PC-3 (cell line): ENCODE results near the gene OPN1SW. TPM values are rescaled to one million over a fixed set of nuclear protein-coding genes. Genes with fewer than 3 reads are reported as not detected.

Experiments used
- ATAC-seq: fragments of 200-7000 bp; cut with Tn5 transposase; 2 replicates; pipeline ENCODE4 v1.9.1; 2020; ENCODE audit warnings: mild to moderate bottlenecking, moderate library complexity
- BruUV-seq: library from RNA; stranded (reverse); fragments of 400-500 nt; replicated peaks from 2 replicates; lab custom pipeline; 2021; lab: Mats Ljungman, UMichigan
- CTCF ChIA-PET: fragments of 300-600 bp; sonication (Branson Sonifier 250); formaldehyde crosslinking; loops from one replicate; lab custom pipeline; 2022; ENCODE audit warnings: antibody characterized with exemption; lab: Charles Lee
- POLR2A ChIA-PET: fragments of 300-600 bp; sonication (Branson Sonifier 250); formaldehyde crosslinking; loops from one replicate; lab custom pipeline; 2022; ENCODE audit warnings: antibody characterized with exemption; ENCODE audit not compliant: unreplicated experiment; lab: Charles Lee
- DNase-seq: peaks from one replicate; pipeline ENCODE4 v3.0.0-alpha.2; 2015
- H2AFZ ChIP-seq: fragments of 300-600 bp; sonication (generic); 2 replicates; pipeline ENCODE4 v1.6.0; 2016; ENCODE audit warnings: antibody characterized with exemption, low read length
- H3F3A ChIP-seq: fragments of 300-600 bp; sonication (generic); one replicate; pipeline ENCODE4 v1.6.0; 2017; ENCODE audit warnings: antibody characterized with exemption, low read length, control low read depth, mild to moderate bottlenecking; ENCODE audit not compliant: unreplicated experiment
- H3K27ac ChIP-seq: fragments of 300-600 bp; sonication (generic); 2 replicates; pipeline ENCODE4 v1.5.1; 2016; ENCODE audit warnings: mild to moderate bottlenecking, low read length
- H3K27me3 ChIP-seq: fragments of 300-600 bp; sonication (generic); 2 replicates; pipeline ENCODE4 v1.6.1; 2016; ENCODE audit warnings: low read length, mixed read lengths
- H3K36me3 ChIP-seq: fragments of 300-600 bp; sonication (generic); 2 replicates; pipeline ENCODE4 v1.6.1; 2016; ENCODE audit warnings: low read depth, mixed run types, low read length, mixed read lengths
- H3K4me1 ChIP-seq: fragments of 300-600 bp; sonication (generic); 2 replicates; pipeline ENCODE4 v1.5.1; 2016; ENCODE audit warnings: low read length; ENCODE audit not compliant: insufficient read depth
- H3K4me2 ChIP-seq: fragments of 300-600 bp; sonication (generic); 2 replicates; pipeline ENCODE4 v1.6.0; 2016; ENCODE audit warnings: low read length
- H3K4me3 ChIP-seq: fragments of 300-600 bp; sonication (generic); 2 replicates; pipeline ENCODE4 v1.5.1; 2016; ENCODE audit warnings: mild to moderate bottlenecking, low read length, mixed read lengths
- H3K79me2 ChIP-seq: fragments of 300-600 bp; sonication (generic); 2 replicates; pipeline ENCODE4 v1.6.1; 2017; ENCODE audit warnings: low read length, mixed read lengths
- H3K9ac ChIP-seq: fragments of 300-600 bp; sonication (generic); 2 replicates; pipeline ENCODE4 v1.6.0; 2016; ENCODE audit warnings: mild to moderate bottlenecking, low read length
- H3K9me2 ChIP-seq: fragments of 300-600 bp; sonication (generic); replicated peaks from 2 replicates; pipeline ENCODE4 v1.6.1; 2016; ENCODE audit warnings: mixed run types, low read length, mixed read lengths
- H3K9me3 ChIP-seq: fragments of 300-600 bp; sonication (generic); 2 replicates; pipeline ENCODE4 v1.6.1; 2016; ENCODE audit warnings: low read length, mixed read lengths
- H4K20me1 ChIP-seq: fragments of 300-600 bp; sonication (generic); 2 replicates; pipeline ENCODE4 v1.6.1; 2016; ENCODE audit warnings: low read length, mixed read lengths
- CTCF ChIP-seq: fragments of 300-600 bp; sonication (generic); conservative IDR thresholded peaks from 2 replicates; pipeline ENCODE4 v1.5.1; 2017; ENCODE audit warnings: antibody characterized with exemption, low read depth, mild to moderate bottlenecking, low read length
- EZH2 ChIP-seq: fragments of 300-600 bp; sonication (generic); IDR thresholded peaks from one replicate; pipeline ENCODE4 v1.6.1; 2017; ENCODE audit warnings: antibody characterized with exemption, mild to moderate bottlenecking, low read length; ENCODE audit not compliant: unreplicated experiment
- EZH2phosphoT487 ChIP-seq: fragments of 300-600 bp; sonication (generic); IDR thresholded peaks from 2 replicates; pipeline ENCODE4 v1.6.1; 2018; ENCODE audit warnings: mild to moderate bottlenecking, antibody characterized with exemption, low read length, borderline replicate concordance
- intact Hi-C: fragments of 100-400 bp; cut with micrococcal nuclease; formaldehyde crosslinking; loops from 2 replicates; pipeline ENCODE4 v1.9.0; 2023
- total RNA-seq: library from RNA; depleted of rRNA; stranded (reverse); fragments of >200 nt; gene quantifications from 2 replicates; pipeline ENCODE4 v1.2.3, GENCODE V29; 2014

OPN1SW gene
- total RNA-seq, 1 experiment from 2014 or later: not detected

GRCh38 chr7:128796327-128796726 lies 20.7 kb upstream of the OPN1SW start:
- ATAC-seq: no peak
- Histone ChIP-seq H2AFZ (no peak overlapping the region), H3K27ac (no peak overlapping the region), H3F3A (no peaks in the 10 kb centered on the region), H3K36me3 (no peaks in the 10 kb centered on the region), H3K27me3 (no peaks in the 10 kb centered on the region), H3K4me2 (no peak overlapping the region), H4K20me1 (no peaks in the 10 kb centered on the region), H3K9ac (no peak overlapping the region), H3K4me3 (no peak overlapping the region), H3K9me3 (no peaks in the 10 kb centered on the region), H3K4me1 (no peaks in the 10 kb centered on the region), H3K9me2 (no peaks in the 10 kb centered on the region), H3K79me2 (no peaks in the 10 kb centered on the region)
- ChIA-PET CTCF (no interaction called here), POLR2A (no interaction called here)
- intact Hi-C loops: no loop called here
- TF ChIP-seq EZH2phosphoT487: no peak
- TF ChIP-seq EZH2: no peak
- no peak for TF ChIP-seq CTCF
- no TSS peak for BruUV-seq
- DNase-seq: no peak

GRCh38 chr7:128795129-128795528 lies 19.5 kb upstream of the OPN1SW start:
- Histone ChIP-seq H3K27ac (no peak overlapping the region), H3K36me3 (no peaks in the 10 kb centered on the region), H4K20me1 (no peaks in the 10 kb centered on the region), H3K27me3 (no peaks in the 10 kb centered on the region), H3F3A (no peaks in the 10 kb centered on the region), H3K4me1 (no peaks in the 10 kb centered on the region), H3K79me2 (no peaks in the 10 kb centered on the region), H3K4me2 (no peak overlapping the region), H2AFZ (no peak overlapping the region), H3K9me2 (no peaks in the 10 kb centered on the region), H3K4me3 (no peak overlapping the region), H3K9ac (no peak overlapping the region), H3K9me3 (no peaks in the 10 kb centered on the region)
- BruUV-seq: no TSS peak
- TF ChIP-seq CTCF (no peak), EZH2phosphoT487 (no peak), EZH2 (no peak)
- ATAC-seq (no peak), DNase-seq (no peak)
- intact Hi-C loops: no loop called here
- POLR2A ChIA-PET: no interaction called here
- CTCF ChIA-PET: no interaction called here

- Histone ChIP-seq H3K4me1 (no peaks in the 10 kb centered on the region), H3K9me3 (no peaks in the 10 kb centered on the region), H4K20me1 (no peaks in the 10 kb centered on the region), H3F3A (no peaks in the 10 kb centered on the region), H3K79me2 (no peaks in the 10 kb centered on the region), H2AFZ (no peak overlapping the region), H3K9ac (no peak overlapping the region), H3K27ac (no peak overlapping the region), H3K4me3 (no peak overlapping the region), H3K36me3 (no peaks in the 10 kb centered on the region), H3K4me2 (no peak overlapping the region), H3K9me2 (no peaks in the 10 kb centered on the region), H3K27me3 (no peaks in the 10 kb centered on the region)
- no peak for DNase-seq
- no TSS peak for BruUV-seq
- no peak for ATAC-seq
- ChIA-PET POLR2A (no interaction called here), CTCF (interaction anchor here (1.1 kb wide), 1 partner anchor 47 kb away, joined by 3 read pairs; no protein-coding TSS in a partner anchor)
- no peak for TF ChIP-seq EZH2phosphoT487
- no peak for TF ChIP-seq CTCF
- no peak for TF ChIP-seq EZH2
- intact Hi-C loops: loop anchor here (5.0 kb wide), 1 partner anchor 88 kb away; no protein-coding TSS in a partner anchor
These were observed 18.8 kb upstream of the OPN1SW start for GRCh38 chr7:128794436-128794835.
